KOPT-K1 (cell line): Measurements from ENCODE around the gene SPON2.
"Not testable (repeated sequence)": the region's sequence is repeated elsewhere in the genome, so short reads cannot be mapped to it uniquely, and the experiment has no call there.

Source experiments
- H3K27ac ChIP-seq: fragments of 200-600 bp; sonication (generic); 2 replicates; pipeline ENCODE4 v1.5.1; 2016; ENCODE audit warnings: antibody characterized with exemption, mild to moderate bottlenecking, low read depth, low read length; ENCODE audit not compliant: poor library complexity, severe bottlenecking
- H3K36me3 ChIP-seq: fragments of 200-600 bp; sonication (generic); 2 replicates; pipeline ENCODE4 v1.5.1; 2017; ENCODE audit warnings: antibody characterized with exemption, mild to moderate bottlenecking, low read length, moderate library complexity; ENCODE audit not compliant: insufficient read depth
- H3K9me3 ChIP-seq: fragments of 200-600 bp; sonication (generic); 2 replicates; pipeline ENCODE4 v1.5.1; 2017; ENCODE audit warnings: antibody characterized with exemption, low read length, mild to moderate bottlenecking; ENCODE audit not compliant: insufficient read depth, poor library complexity, severe bottlenecking

The SPON2 gene

DNA sequence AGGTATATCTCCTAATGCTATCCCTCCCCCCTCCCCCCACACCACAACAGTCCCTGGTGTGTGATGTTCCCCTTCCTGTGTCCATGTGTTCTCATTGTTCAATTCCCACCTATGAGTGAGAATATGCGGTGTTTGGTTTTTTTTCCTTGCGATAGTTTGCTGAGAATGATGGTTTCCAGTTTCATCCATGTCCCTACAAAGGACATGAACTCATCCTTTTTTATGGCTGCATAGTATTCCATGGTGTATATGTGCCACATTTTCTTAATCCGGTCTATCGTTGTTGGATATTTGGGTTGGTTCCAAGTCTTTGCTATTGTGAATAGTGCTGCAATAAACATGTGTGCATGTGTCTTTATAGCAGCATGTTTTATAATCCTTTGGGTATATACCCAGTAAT is 46.9 kb downstream of the SPON2 start:
- not testable (repeated sequence) for H3K27ac ChIP-seq, H3K9me3 ChIP-seq, H3K36me3 ChIP-seq

DNA sequence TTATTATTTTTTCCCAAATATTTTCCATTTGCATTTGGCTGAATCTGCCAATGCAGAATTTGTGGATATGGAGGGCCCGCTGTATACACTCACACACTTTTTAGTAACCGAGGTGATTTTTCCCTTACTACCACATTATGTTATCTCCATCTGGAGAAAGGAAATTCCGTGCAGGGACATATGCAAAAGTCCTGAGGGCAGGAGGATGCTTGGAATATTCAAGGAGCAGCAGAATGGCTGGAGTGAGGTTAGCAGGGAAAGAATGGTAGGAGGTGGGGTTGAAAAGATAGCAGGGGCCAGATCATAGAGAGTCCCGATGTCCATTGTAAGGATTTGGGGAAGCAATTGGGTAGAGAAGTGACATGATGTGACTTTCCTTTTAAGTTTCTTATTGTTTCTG is 47.6 kb downstream of the SPON2 start:
- Histone ChIP-seq H3K9me3 (no peaks in the 10 kb centered on the region), H3K27ac (no peak overlapping the region), H3K36me3 (no peaks in the 10 kb centered on the region)

DNA sequence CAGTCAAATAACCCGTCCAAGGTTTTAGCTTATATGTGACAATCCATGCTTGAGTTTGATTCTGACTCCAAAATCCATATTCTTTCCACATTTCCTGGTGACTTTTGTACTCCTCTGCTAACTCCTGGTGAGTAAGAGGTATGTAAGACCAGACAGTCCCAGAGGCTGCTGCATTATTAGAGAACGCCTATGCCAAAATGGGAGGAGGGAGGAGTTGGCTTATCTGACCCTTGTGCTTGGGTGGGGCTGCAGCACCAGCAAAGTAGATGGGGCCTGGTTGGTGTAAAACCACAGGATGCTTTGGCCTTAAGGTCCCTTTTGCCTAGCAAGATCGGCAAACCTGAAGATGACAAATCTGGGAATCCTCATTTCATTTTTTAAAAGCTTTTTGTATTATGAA is 49.9 kb downstream of the SPON2 start:
- Histone ChIP-seq H3K27ac (no peak overlapping the region), H3K9me3 (no peaks in the 10 kb centered on the region), H3K36me3 (no peaks in the 10 kb centered on the region)
